ENCODE data around the gene EFCAB11.

Gene EFCAB11

GRCh38 chr14:89954070-89955021, at the start of gene EFCAB11:
EFCAB11 (minus strand) TSS chr14:89954730; CDS start chr14:89954660, 70 bp downstream.
- DNase-seq (ENCODE audit: low read depth in 3 of 3): peak; percentile 92 to 94 (median 93)

GRCh38 chr14:90003526-90004307, 49.2 kb upstream of the EFCAB11 start:
- no peak for DNase-seq (ENCODE audit: low read depth in 3 of 3)

GRCh38 chr14:90000935-90001334, 46.4 kb upstream of the EFCAB11 start:
- DNase-seq (ENCODE audit: low read depth in 3 of 3): no peak

- no peak for DNase-seq (ENCODE audit: low read depth in 3 of 3)
Measured at GRCh38 chr14:89996963-89997362, 42.4 kb upstream of the EFCAB11 start.

GRCh38 chr14:89992273-89992672, 37.7 kb upstream of the EFCAB11 start:
- DNase-seq (ENCODE audit: low read depth in 3 of 3): no peak

DNA sequence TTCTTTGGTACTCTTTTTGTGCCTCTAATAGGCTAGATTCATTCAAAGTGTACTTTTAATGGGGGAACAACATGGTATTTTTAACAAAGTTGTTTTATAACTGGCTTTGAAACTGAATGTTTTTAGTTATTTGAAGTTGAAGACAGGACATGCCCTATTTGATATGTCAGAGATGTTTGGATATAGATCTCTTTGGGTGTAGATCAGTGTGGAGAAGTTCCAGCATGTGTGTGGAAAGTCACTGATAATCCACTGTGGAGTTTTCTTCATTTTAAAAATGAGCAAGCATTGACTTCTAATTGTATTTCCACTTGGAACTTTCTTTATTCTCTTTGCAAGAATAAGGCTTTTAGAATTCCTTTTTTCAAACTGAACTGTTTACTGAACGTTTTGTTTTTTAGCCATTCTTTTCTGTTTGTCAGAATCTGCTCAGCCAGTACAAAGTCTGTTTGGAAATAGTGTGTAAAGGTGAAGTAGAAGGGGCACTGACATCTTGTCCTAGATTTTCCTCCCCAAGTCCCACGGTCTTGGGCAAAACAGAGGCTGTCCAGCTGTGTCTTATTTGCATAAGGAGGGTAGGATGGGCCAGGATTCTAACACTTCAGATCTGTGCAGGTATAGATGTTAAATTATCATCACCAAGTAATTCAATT, 36.2 kb upstream of the EFCAB11 start:
- no peak for DNase-seq (ENCODE audit: low read depth in 3 of 3)

- no peak for DNase-seq (ENCODE audit: low read depth in 3 of 3)
Measured at GRCh38 chr14:89990218-89990617, 35.7 kb upstream of the EFCAB11 start.

GRCh38 chr14:89988787-89989186, 34.3 kb upstream of the EFCAB11 start:
- no peak for DNase-seq (ENCODE audit: low read depth in 3 of 3)

DNA sequence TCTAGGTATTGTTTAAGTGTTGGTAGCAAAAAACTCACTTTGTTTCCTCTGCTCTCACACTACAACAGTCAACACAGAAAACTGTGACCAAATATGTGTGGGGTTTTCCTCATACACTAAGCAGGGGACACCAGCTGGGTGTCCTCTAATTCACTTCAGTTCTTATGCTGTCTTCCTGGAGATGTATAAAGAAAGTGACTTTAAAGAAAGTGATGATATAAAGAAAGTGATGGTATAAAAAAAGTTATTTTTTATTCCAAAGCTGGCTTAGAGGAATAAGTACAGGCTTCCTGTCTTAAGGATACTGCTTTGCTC, 32.6 kb upstream of the EFCAB11 start:
- no peak for DNase-seq (ENCODE audit: low read depth in 3 of 3)

GRCh38 chr14:89986462-89987160, 32.1 kb upstream of the EFCAB11 start:
- no peak for DNase-seq (ENCODE audit: low read depth in 3 of 3)

- no peak for DNase-seq (ENCODE audit: low read depth in 3 of 3)
Measured at GRCh38 chr14:89983375-89983774, 28.8 kb upstream of the EFCAB11 start.

- no peak for DNase-seq (ENCODE audit: low read depth in 3 of 3)
Measured at GRCh38 chr14:89978656-89979055, 24.1 kb upstream of the EFCAB11 start.

DNA sequence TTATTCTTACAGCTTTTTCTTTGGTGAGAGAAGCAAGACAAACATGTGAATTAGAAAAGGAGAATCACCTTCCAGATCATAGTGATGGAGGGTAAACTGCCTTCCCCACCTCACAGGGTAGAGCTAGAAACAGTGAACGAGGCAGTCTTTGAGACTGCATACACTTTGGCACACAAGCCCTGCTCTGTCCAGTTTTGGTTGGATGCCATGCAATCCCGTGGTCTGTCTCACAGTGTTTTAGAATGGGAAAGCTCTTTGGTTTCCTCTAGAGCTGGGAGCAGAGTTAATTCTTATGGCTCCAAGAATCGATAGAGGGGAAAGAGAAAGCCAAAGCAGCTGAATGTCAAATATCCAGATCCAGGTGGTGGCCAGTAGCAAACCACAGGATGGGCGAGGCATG, 23.1 kb upstream of the EFCAB11 start:
- no peak for DNase-seq (ENCODE audit: low read depth in 3 of 3)

DNA sequence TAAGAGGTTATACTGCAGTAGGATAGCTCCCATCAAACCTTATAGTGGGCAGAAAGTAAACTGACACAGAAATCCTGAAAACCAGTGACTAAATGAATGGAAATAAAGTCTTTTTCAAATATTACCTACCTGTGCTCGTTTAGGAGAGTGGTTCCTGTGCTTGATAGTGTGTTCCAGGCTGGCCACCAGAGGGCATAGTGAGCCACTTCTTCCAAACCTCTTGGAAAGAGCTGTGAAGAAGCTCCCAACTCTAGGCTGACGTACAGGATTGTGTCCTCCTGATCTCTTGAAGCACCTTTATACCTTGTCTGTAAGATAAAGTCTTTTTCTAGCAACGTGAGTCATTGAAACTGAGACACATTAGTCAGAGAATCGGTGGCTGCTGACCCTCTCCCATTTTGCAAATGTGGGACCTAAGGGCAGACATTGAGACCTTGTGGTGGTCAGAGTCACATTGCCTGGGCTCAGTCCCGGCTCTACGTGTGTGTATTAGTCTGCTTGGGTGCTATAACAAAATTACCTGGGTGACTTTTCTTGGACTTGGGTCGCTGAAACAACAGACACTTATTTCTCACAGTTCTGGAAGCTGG, 18.8 kb upstream of the EFCAB11 start:
- peak in 1 of 3 experiments; percentile 31 for DNase-seq (ENCODE audit: low read depth in 3 of 3)

DNA sequence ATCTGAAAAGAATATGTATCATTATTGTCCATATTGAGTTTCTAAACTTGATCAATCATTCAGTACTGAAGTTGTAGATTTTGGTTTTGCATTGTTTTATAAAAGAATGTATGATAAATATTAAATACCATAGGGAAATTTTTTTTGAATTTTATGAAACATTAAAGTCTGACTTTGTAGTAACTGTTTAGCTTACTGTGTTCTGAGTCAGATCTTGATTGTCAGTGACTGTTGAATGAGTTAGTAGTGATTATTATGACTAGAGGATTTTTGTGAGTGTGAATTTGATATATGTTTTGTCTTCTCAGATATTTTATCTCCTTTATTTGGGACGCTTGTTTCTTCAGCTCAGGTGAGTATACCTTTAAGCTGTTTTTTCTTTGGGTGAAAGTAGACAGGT, 11.3 kb upstream of the EFCAB11 start:
- no peak for DNase-seq (ENCODE audit: low read depth in 3 of 3)

DNA sequence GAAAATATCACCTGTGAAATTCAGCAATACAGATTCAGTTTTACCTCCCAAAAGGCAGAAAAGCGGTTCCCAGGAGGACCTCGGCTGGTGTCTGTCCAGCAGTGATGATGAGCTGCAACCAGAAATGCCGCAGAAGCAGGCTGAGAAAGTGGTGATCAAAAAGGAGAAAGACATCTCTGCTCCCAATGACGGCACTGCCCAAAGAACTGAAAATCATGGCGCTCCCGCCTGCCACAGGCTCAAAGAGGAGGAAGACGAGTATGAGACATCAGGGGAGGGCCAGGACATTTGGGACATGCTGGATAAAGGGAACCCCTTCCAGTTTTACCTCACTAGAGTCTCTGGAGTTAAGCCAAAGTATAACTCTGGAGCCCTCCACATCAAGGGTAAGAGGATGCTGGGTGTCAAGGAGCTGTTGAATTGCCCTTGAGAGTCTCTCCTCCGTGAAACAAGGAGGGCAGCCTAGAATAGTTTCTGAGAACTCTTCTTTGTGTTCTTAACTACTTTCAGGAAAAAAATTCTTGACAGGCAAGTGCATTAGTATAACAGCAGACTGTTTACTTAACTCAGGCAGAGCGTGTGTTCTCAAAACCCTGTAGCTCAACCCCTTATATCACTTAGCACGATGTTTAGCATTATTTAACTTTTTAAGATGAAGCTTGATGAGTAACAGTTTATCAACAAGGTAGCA, 8.9 kb upstream of the EFCAB11 start:
- no peak for DNase-seq (ENCODE audit: low read depth in 3 of 3)

DNA sequence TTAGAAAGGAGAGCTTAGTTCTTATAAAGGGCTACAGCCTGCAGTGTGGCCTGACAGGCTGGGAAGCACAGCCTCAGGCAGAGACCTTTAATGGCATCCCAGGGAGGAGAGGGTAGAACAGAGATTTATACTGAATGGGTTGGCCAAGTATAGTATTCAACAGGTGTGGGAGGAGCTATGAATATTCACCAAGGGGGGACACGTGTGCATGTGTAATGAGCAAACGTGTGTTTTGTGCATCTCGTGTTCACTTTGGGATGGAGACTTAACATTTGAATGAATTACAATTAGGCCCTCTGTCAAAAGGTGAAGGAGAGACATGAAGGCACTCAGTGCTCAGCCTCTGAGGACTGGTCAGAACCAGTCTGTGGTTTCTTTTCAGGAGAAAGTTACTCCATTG, 6.4 kb upstream of the EFCAB11 start:
- DNase-seq (ENCODE audit: low read depth in 3 of 3): no peak

- no peak for DNase-seq (ENCODE audit: low read depth in 3 of 3)
Measured at GRCh38 chr14:89959853-89960445, 5.4 kb upstream of the EFCAB11 start.

DNA sequence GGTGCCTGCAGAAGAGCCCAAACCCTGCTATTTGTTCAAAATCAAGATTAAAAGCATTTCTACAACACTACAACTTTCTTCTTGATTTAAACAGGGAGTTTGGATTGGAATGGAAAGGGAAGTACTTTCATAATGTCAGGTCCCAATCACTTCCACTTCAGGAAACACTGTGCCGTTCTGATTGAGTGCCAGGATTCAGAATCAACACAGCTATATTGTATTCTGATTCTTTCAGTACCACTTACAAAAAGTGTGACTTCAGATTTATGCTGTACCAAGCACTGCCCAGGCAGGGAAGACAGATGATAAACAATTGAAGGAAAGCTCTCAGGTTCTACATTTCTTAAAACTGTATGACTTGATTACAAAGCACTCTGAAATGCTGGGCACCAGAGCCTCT, 4.4 kb upstream of the EFCAB11 start:
- DNase-seq (ENCODE audit: low read depth in 3 of 3): no peak

DNA sequence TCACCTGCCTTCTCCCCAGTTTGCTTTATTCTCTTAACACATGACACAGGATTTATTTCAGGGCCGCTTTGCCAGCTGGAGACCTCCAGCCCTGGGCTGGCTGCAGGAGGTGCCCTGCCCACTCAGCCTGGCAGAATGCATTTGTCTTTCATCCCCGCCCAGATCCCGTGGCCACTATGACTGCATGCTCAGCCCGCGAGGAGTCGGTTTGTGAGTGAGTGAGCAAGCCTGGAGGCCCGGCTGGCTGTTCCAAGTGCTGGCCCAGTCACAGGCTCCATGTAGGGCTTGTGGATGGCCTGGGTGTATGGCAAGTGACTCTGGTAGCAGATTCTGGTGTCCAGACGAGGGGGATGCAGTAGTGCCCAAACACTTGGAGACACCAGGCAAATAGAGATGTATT, 3.3 kb upstream of the EFCAB11 start:
- DNase-seq (ENCODE audit: low read depth in 3 of 3): no peak

Data from stimulated activated CD4-positive, alpha-beta T cell treated with anti-CD3 and anti-CD28 coated beads, TNF-alpha, amount 100 ng/mL, for 24 hours (primary cell).